ENCODE data around the gene ADARB1.

Gene ADARB1

GRCh38 chr21:45236481-45236880, 162.1 kb downstream of the ADARB1 start:
- peak; percentile 57 for ATAC-seq
- DNase-seq: no peak
- no peaks in the 10 kb centered on the region for H3K4me1 Mint-ChIP-seq
- no peaks in the 10 kb centered on the region for H3K36me3 Mint-ChIP-seq (ENCODE audit: low read depth)
- no peaks in the 10 kb centered on the region for H3K9me3 Mint-ChIP-seq
- H3K27me3 Mint-ChIP-seq: peaks cover 42% of the 10 kb centered on the region
- H3K27ac Mint-ChIP-seq: no peak overlapping the region
- no peak overlapping the region for H3K4me3 Mint-ChIP-seq

- Mint-ChIP-seq H3K4me3 (no peak overlapping the region), H3K27ac (no peak overlapping the region), H3K4me1 (no peaks in the 10 kb centered on the region), H3K36me3 (ENCODE audit: low read depth) (no peaks in the 10 kb centered on the region), H3K9me3 (peaks cover 6% of the 10 kb centered on the region), H3K27me3 (peaks cover 35% of the 10 kb centered on the region)
- ATAC-seq: no peak
- DNase-seq: no peak
These were observed 163.0 kb downstream of the ADARB1 start for GRCh38 chr21:45237401-45237800.

- peaks cover 18% of the 10 kb centered on the region for H3K9me3 Mint-ChIP-seq
- no peak for ATAC-seq
These were observed 167.0 kb downstream of the ADARB1 start for GRCh38 chr21:45241357-45241756.

DNA sequence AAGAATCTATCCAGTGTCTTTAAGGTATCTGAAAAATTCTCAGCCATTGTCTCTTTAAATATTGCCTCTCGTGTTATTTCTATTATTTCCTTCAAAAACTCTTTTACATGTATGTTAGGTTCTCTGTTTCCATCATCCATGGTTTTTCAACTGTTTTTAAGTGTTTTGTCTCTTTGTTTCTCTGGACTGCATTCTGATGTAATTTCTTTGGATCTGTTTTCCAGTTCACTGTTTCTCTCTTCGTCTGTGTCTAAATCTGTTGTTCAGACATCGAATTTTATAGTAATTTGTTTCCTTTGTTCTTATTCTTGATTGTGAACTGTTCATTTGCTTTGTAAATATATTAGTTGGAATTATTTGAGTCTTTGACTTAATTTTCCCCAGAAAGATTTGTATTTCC, 169.2 kb downstream of the ADARB1 start:
- no peak overlapping the region for H3K27ac Mint-ChIP-seq
- DNase-seq: no peak
- H3K27me3 Mint-ChIP-seq: peaks cover 15% of the 10 kb centered on the region
- no peak overlapping the region for H3K4me3 Mint-ChIP-seq
- H3K9me3 Mint-ChIP-seq: peaks cover 18% of the 10 kb centered on the region
- no peak for ATAC-seq
- H3K4me1 Mint-ChIP-seq: no peaks in the 10 kb centered on the region
- H3K36me3 Mint-ChIP-seq (ENCODE audit: low read depth): peaks cover 8% of the 10 kb centered on the region

More at GRCh38 chr21:45241357-45241756, 167.0 kb downstream of the ADARB1 start:
- H3K27ac Mint-ChIP-seq: no peak overlapping the region
- H3K27me3 Mint-ChIP-seq: peaks cover 25% of the 10 kb centered on the region
- no peak overlapping the region for H3K4me3 Mint-ChIP-seq
- peaks cover 8% of the 10 kb centered on the region for H3K36me3 Mint-ChIP-seq (ENCODE audit: low read depth)
- DNase-seq: no peak
- no peaks in the 10 kb centered on the region for H3K4me1 Mint-ChIP-seq

DNA sequence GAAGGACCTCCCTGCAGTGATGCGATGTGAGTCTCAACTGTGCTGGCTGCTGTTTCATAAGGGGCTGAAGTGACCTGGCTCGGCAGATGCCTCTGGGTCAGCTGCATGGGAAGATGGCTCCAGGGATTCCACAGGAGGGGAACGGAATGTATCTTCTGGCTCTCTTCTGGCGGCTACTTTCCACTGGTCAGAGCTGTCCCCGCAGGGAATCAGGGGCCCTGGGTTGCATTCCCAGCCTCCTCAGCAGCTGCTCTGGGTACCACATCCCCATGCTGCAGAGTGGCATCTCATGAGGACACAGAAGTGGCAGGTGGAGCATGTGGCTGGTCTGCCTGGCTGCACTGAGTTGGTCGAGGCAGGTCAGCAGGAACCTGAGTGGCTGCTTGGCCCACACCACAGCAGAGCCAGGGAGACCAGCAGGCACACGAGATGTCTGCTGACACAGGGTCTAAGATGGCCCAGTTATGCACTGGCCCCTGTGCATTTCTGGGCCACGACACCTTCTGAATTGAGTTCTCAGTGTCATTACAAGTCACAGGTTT, 170.5 kb downstream of the ADARB1 start:
- peaks cover 16% of the 10 kb centered on the region for H3K27me3 Mint-ChIP-seq
- no peak overlapping the region for H3K4me3 Mint-ChIP-seq

GRCh38 chr21:45246386-45247320, 172.3 kb downstream of the ADARB1 start:
- H3K36me3 Mint-ChIP-seq (ENCODE audit: low read depth): peaks cover 8% of the 10 kb centered on the region
- peaks cover 10% of the 10 kb centered on the region for H3K27me3 Mint-ChIP-seq
- DNase-seq (no peak), ATAC-seq (peak; percentile 20)
- H3K4me3 Mint-ChIP-seq: no peak overlapping the region
- no peak overlapping the region for H3K27ac Mint-ChIP-seq
- peaks cover 17% of the 10 kb centered on the region for H3K9me3 Mint-ChIP-seq
- H3K4me1 Mint-ChIP-seq: no peaks in the 10 kb centered on the region

More for the DNA sequence above, 170.5 kb downstream of the ADARB1 start:
- Mint-ChIP-seq H3K4me1 (no peaks in the 10 kb centered on the region), H3K27ac (no peak overlapping the region), H3K36me3 (ENCODE audit: low read depth) (peaks cover 8% of the 10 kb centered on the region), H3K9me3 (peaks cover 18% of the 10 kb centered on the region)
- ATAC-seq (no peak), DNase-seq (no peak)

DNA sequence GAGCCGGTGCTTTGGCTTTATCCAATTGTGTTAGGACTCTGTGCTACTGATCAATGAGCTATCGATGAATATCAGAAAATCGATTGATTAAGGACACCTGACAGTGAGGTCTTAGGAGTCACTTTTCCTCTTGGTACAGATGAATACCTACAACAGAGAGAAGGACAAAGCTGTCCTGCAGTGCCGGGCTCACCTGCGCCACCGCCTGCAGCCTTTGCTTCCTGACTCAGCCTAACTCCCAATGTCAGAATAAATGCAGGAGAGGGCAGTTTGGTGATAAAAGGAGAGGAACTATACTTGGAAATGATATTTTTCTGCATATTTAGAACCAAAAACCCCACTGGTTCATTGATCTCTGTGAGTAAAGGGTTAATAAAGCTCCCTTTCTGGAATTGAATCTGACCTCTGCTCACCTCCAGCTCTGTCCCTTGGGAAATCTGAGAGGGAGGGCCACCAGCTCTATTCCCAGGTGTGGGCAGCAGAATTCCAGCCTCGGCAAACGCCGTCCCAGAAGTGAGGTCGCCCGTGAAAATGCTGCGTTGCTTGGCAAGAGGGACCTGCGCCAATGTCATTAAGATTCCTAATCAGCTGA, 174.0 kb downstream of the ADARB1 start:
- Mint-ChIP-seq H3K4me1 (no peaks in the 10 kb centered on the region), H3K4me3 (no peak overlapping the region), H3K36me3 (ENCODE audit: low read depth) (peaks cover 7% of the 10 kb centered on the region), H3K27me3 (peaks cover 9% of the 10 kb centered on the region), H3K9me3 (peaks cover 8% of the 10 kb centered on the region), H3K27ac (no peak overlapping the region)
- no peak for ATAC-seq
- DNase-seq: no peak

DNA sequence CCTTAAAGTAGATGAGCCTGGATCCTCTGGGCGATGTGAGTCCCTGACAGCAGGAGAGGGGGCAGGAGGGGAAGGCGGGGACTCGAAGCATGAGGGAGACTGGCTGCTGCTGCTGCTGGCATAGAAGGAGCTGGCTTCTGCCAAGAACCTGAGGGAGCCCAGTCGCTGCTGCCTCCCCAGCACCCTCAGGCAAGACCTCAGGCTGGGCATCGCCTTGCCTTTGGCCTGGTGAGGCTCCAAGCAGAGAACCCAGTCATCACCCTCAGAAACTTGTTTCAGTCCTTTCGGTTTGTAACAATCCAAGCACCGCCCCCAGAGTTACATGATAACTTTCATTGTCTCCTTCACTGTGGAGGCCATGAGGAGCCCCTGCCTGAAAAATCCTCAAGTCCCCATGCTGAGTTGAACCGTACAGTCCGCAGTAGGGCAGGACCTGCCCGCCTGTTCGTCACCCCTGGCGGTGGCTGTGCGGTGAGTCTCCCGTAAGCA, 174.6 kb downstream of the ADARB1 start:
- H3K27ac Mint-ChIP-seq: no peak overlapping the region
- H3K4me1 Mint-ChIP-seq: no peaks in the 10 kb centered on the region
- no peak overlapping the region for H3K4me3 Mint-ChIP-seq
- no peak for ATAC-seq
- DNase-seq: no peak
- peaks cover 3% of the 10 kb centered on the region for H3K36me3 Mint-ChIP-seq (ENCODE audit: low read depth)
- H3K27me3 Mint-ChIP-seq: peaks cover 5% of the 10 kb centered on the region
- peaks cover 3% of the 10 kb centered on the region for H3K9me3 Mint-ChIP-seq

DNA sequence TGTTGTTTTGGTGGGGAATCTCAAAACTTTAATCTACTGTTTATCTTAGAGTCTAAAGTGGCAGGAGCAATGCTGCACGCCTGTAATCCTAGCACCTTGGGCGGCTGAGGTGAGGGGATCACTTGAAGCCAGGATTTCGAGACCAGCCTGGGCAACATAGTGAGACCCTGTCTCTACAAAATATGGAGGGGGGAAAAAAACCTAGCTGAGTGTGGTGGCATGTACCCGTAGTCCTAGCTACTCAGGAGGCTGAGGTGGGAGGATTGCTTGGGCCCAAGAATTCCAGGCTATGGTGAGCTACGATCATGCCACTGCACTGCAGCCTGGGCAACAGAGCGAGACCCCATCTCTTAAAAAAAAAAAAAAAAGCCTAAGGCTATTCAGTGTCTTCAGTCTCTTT, 175.2 kb downstream of the ADARB1 start:
- H3K4me1 Mint-ChIP-seq: no peaks in the 10 kb centered on the region
- no peak overlapping the region for H3K4me3 Mint-ChIP-seq
- no peaks in the 10 kb centered on the region for H3K9me3 Mint-ChIP-seq
- DNase-seq (no peak), ATAC-seq (no peak)
- H3K27me3 Mint-ChIP-seq: peaks cover 10% of the 10 kb centered on the region
- no peak overlapping the region for H3K27ac Mint-ChIP-seq
- no peaks in the 10 kb centered on the region for H3K36me3 Mint-ChIP-seq (ENCODE audit: low read depth)

- Mint-ChIP-seq H3K36me3 (ENCODE audit: low read depth) (no peaks in the 10 kb centered on the region), H3K4me1 (peaks cover 3% of the 10 kb centered on the region), H3K9me3 (no peaks in the 10 kb centered on the region), H3K4me3 (no peak overlapping the region), H3K27me3 (peaks cover 17% of the 10 kb centered on the region), H3K27ac (no peak overlapping the region)
- ATAC-seq (no peak), DNase-seq (no peak)
These were observed 175.9 kb downstream of the ADARB1 start for GRCh38 chr21:45250272-45250671.

- Mint-ChIP-seq H3K27me3 (peaks cover 17% of the 10 kb centered on the region), H3K4me1 (peaks cover 3% of the 10 kb centered on the region), H3K36me3 (ENCODE audit: low read depth) (no peaks in the 10 kb centered on the region), H3K27ac (no peak overlapping the region), H3K9me3 (no peaks in the 10 kb centered on the region), H3K4me3 (no peak overlapping the region)
- DNase-seq: no peak
- no peak for ATAC-seq
These were observed 176.7 kb downstream of the ADARB1 start for GRCh38 chr21:45250914-45251634.

DNA sequence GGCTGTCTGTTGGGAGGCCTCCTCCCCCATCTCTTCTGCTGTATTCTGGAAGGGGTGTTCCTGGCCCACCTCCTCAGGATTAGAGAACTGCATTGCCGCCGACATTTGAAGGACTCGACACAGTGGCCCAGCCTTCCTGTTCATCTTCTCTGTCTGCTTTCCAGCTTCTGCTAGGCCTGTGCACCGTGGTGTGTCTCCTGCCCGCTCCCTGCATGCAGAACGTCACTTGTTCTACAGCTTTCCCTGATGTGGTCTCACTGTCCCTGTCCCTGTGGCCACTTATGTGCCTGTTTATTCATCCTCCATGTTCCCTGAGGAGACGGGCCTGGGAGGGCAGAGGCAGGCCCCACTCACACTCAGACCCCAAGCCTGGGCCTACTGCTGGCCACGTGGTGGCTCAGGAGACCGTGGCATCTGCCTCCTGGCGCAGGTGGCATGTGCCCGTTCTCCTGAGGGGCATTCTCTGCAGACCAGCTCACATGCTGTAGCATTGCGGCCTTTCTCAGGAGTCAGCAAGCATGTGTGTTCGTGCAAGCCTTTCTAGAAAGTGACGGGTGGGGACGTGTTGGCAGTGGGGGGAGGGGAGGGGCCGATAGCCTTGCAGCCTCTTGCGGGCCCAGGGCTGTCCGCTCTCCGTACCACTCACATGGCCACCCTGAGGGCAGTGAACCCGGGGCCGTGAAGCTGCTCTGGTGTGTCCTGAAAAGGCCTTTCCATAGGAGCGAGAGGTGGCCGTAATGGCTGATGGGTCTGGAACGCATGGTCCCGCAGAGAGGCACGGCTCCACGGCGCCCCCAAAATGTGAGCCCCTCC, 177.5 kb downstream of the ADARB1 start:
- ATAC-seq (no peak), DNase-seq (no peak)
- Mint-ChIP-seq H3K9me3 (no peaks in the 10 kb centered on the region), H3K27ac (no peak overlapping the region), H3K4me3 (no peak overlapping the region), H3K4me1 (peaks cover 4% of the 10 kb centered on the region), H3K36me3 (ENCODE audit: low read depth) (no peaks in the 10 kb centered on the region), H3K27me3 (peaks cover 17% of the 10 kb centered on the region)

GRCh38 chr21:45252448-45252925, 178.1 kb downstream of the ADARB1 start:
- no peaks in the 10 kb centered on the region for H3K36me3 Mint-ChIP-seq (ENCODE audit: low read depth)
- no peak overlapping the region for H3K27ac Mint-ChIP-seq
- H3K4me3 Mint-ChIP-seq: no peak overlapping the region
- peaks cover 5% of the 10 kb centered on the region for H3K4me1 Mint-ChIP-seq
- no peak for DNase-seq
- H3K27me3 Mint-ChIP-seq: peaks cover 17% of the 10 kb centered on the region
- ATAC-seq: no peak
- H3K9me3 Mint-ChIP-seq: no peaks in the 10 kb centered on the region

Measured in activated naive CD8-positive, alpha-beta T cell treated with anti-CD3 and anti-CD28 coated beads, Interleukin-2, amount 50 U/mL, for 24 hours (primary cell).